GM23338 (cell line): ENCODE results near the gene ACO2. TPM values are rescaled to one million over a fixed set of nuclear protein-coding genes. Genes with fewer than 3 reads are reported as not detected.

Experiments used
- ATAC-seq: fragments of 200-7000 bp; cut with Tn5 transposase; 3 replicates; pipeline ENCODE4 v1.9.1; 2020
- DNase-seq: peaks from one replicate; pipeline ENCODE4 v3.0.0-alpha.2; 2015; ENCODE audit warnings: low spot score
- H2AFZ ChIP-seq: fragments of 200-600 bp; sonication (generic); 2 replicates; pipeline ENCODE4 v1.8.0; 2016; ENCODE audit warnings: antibody characterized with exemption, mild to moderate bottlenecking, moderate library complexity
- H3F3A ChIP-seq: fragments of 200-600 bp; sonication (generic); replicated peaks from 2 replicates; pipeline ENCODE4 v1.8.0; 2017; ENCODE audit warnings: antibody characterized with exemption, mixed run types, low read depth
- H3K27ac ChIP-seq: fragments of 200-600 bp; sonication (generic); 2 replicates; pipeline ENCODE4 v1.6.1; 2016; ENCODE audit warnings: low read depth
- H3K27me3 ChIP-seq: fragments of 200-600 bp; sonication (generic); 2 replicates; pipeline ENCODE4 v1.8.0; 2016; ENCODE audit warnings: mild to moderate bottlenecking, mixed run types, moderate library complexity; ENCODE audit not compliant: insufficient read depth
- H3K36me3 ChIP-seq: fragments of 200-600 bp; sonication (generic); 2 replicates; pipeline ENCODE4 v1.8.0; 2016; ENCODE audit warnings: mild to moderate bottlenecking; ENCODE audit not compliant: insufficient read depth
- H3K4me1 ChIP-seq: fragments of 200-600 bp; sonication (generic); 2 replicates; pipeline ENCODE4 v1.8.0; 2016; ENCODE audit warnings: mild to moderate bottlenecking, moderate library complexity; ENCODE audit not compliant: insufficient read depth
- H3K4me2 ChIP-seq: fragments of 200-600 bp; sonication (generic); 2 replicates; pipeline ENCODE4 v1.7.1; 2017; ENCODE audit warnings: mixed run types
- H3K4me3 ChIP-seq: fragments of 200-600 bp; sonication (generic); 2 replicates; pipeline ENCODE4 v1.6.1; 2016; ENCODE audit warnings: mixed run types
- H3K79me2 ChIP-seq: fragments of 200-600 bp; sonication (generic); replicated peaks from 2 replicates; pipeline ENCODE4 v1.8.0; 2017; ENCODE audit warnings: mild to moderate bottlenecking; ENCODE audit not compliant: insufficient read depth
- H3K9me2 ChIP-seq: fragments of 200-600 bp; sonication (generic); 2 replicates; pipeline ENCODE4 v1.8.0; 2017; ENCODE audit not compliant: insufficient read depth
- H4K20me1 ChIP-seq: fragments of 200-600 bp; sonication (generic); replicated peaks from 2 replicates; pipeline ENCODE4 v1.8.0; 2017; ENCODE audit warnings: mild to moderate bottlenecking; ENCODE audit not compliant: insufficient read depth
- H3K27ac Mint-ChIP-seq: 2 replicates; pipeline ENCODE4 v1.8.0; 2020; ENCODE audit warnings: inconsistent platforms, mild to moderate bottlenecking, moderate library complexity, mixed read lengths
- H3K27me3 Mint-ChIP-seq: 3 replicates; pipeline ENCODE4 v1.8.0; 2022; ENCODE audit warnings: low read depth, mild to moderate bottlenecking, moderate library complexity, mixed read lengths, inconsistent platforms; ENCODE audit not compliant: insufficient read depth, poor library complexity
- H3K36me3 Mint-ChIP-seq: 3 replicates; pipeline ENCODE4 v1.8.0; 2021; ENCODE audit warnings: low read depth, mild to moderate bottlenecking, inconsistent platforms, moderate library complexity, mixed read lengths
- H3K4me1 Mint-ChIP-seq: 3 replicates; pipeline ENCODE4 v1.8.0; 2020; ENCODE audit warnings: mild to moderate bottlenecking, inconsistent platforms, mixed read lengths
- H3K4me3 Mint-ChIP-seq: 3 replicates; pipeline ENCODE4 v1.8.0; 2021; ENCODE audit warnings: moderate library complexity, mild to moderate bottlenecking, inconsistent platforms, mixed read lengths
- H3K9me3 Mint-ChIP-seq: 3 replicates; pipeline ENCODE4 v1.8.0; 2020; ENCODE audit warnings: moderate library complexity, mild to moderate bottlenecking, inconsistent platforms, mixed read lengths
- CREB1 ChIP-seq: fragments of 250-450 bp; sonication (Bioruptor Pico); IDR thresholded peaks from 2 replicates; pipeline ENCODE4 v1.5.0; 2020; ENCODE audit warnings: low read depth, mild to moderate bottlenecking, moderate library complexity
- CTCF ChIP-seq, 2 experiments: fragments of 200-600 bp in 1 of 2; sonication (generic) in 1 of 2; conservative IDR thresholded peaks; 2 replicates each; pipeline versions ENCODE4 v1.5.1 to v1.6.1; 2016 to 2017; ENCODE audit warnings: antibody characterized with exemption in 2 of 2, low read depth in 2 of 2, mild to moderate bottlenecking in 2 of 2, moderate library complexity in 1 of 2
- EZH2 ChIP-seq: fragments of 200-600 bp; sonication (generic); IDR thresholded peaks from one replicate; pipeline ENCODE4 v1.8.0; 2017; ENCODE audit warnings: antibody characterized with exemption, mild to moderate bottlenecking, low read depth; ENCODE audit not compliant: unreplicated experiment
- STAT1 ChIP-seq: IDR thresholded peaks from one replicate; pipeline ENCODE4 v1.6.1; 2016; ENCODE audit warnings: antibody characterized with exemption; ENCODE audit not compliant: unreplicated experiment
- ZNF114 ChIP-seq: fragments of 250-450 bp; sonication (Bioruptor Pico); IDR thresholded peaks from 2 replicates; pipeline ENCODE4 v1.5.0; 2020; ENCODE audit warnings: mild to moderate bottlenecking, moderate library complexity
- polyA plus RNA-seq: library from polyadenylated mRNA; unstranded; fragments of >200 nt; fragmentation: Nextera tagmentation; extraction: Ambion mirVana; gene quantifications from 2 replicates; pipeline ENCODE4 v1.2.1, GENCODE V29; 2016
- total RNA-seq: library from RNA; depleted of rRNA; stranded (reverse); fragments of >200 nt; shearing (Covaris generic); gene quantifications from 2 replicates; pipeline ENCODE4 v1.2.3, GENCODE V29; 2014

The ACO2 gene
- total and polyA plus RNA-seq, 2 experiments from 2014 or later = 36.2 to 79.7 TPM

GRCh38 chr22:41507330-41508063, 38.6 kb downstream of the ACO2 start:
- Histone ChIP-seq H2AFZ (no peak overlapping the region), H3K4me3 (no peak overlapping the region), H3K36me3 (no peaks in the 10 kb centered on the region), H4K20me1 (no peaks in the 10 kb centered on the region), H3K9me2 (no peaks in the 10 kb centered on the region), H3K27me3 (no peaks in the 10 kb centered on the region), H3K4me1 (peaks cover 7% of the 10 kb centered on the region), H3F3A (peaks cover 8% of the 10 kb centered on the region; the same call in 1 of the 2 replicates), H3K4me2 (no peak overlapping the region), H3K27ac (no peak overlapping the region), H3K79me2 (no peaks in the 10 kb centered on the region)
- Mint-ChIP-seq H3K36me3 (peaks cover 28% of the 10 kb centered on the region), H3K9me3 (no peaks in the 10 kb centered on the region), H3K27me3 (peaks cover 6% of the 10 kb centered on the region), H3K4me3 (no peak overlapping the region), H3K27ac (peak overlapping the region; percentile 51), H3K4me1 (peaks cover 8% of the 10 kb centered on the region)
- TF ChIP-seq CTCF (conservative IDR thresholded peaks at IDR 0.05; ENCODE audit: low read depth in 2 of 2) = peak in 1 of 2 experiments; percentile 38; a peak in 2 of 4 replicates
- TF ChIP-seq ZNF114 = no peak
- no peak for DNase-seq
- ATAC-seq = no peak

- Histone ChIP-seq H3K79me2 (no peaks in the 10 kb centered on the region), H3K36me3 (no peaks in the 10 kb centered on the region), H3K4me2 (no peak overlapping the region), H4K20me1 (no peaks in the 10 kb centered on the region), H3K27ac (0 out of 2 replicates have a peak overlapping the region, but pooled peaks have one; percentile 32), H3F3A (peaks cover 8% of the 10 kb centered on the region; the same call in 1 of the 2 replicates), H3K4me3 (no peak overlapping the region), H3K4me1 (peaks cover 16% of the 10 kb centered on the region), H3K9me2 (no peaks in the 10 kb centered on the region), H3K27me3 (no peaks in the 10 kb centered on the region), H2AFZ (no peak overlapping the region)
- no peak for DNase-seq
- Mint-ChIP-seq H3K4me3 (no peak overlapping the region), H3K9me3 (no peaks in the 10 kb centered on the region), H3K4me1 (peaks cover 21% of the 10 kb centered on the region), H3K36me3 (peaks cover 40% of the 10 kb centered on the region), H3K27ac (no peak overlapping the region), H3K27me3 (peaks cover 10% of the 10 kb centered on the region)
- TF ChIP-seq CTCF (conservative IDR thresholded peaks at IDR 0.05; ENCODE audit: low read depth in 2 of 2) = no peak
- no peak for TF ChIP-seq EZH2
- no peak for TF ChIP-seq STAT1
- no peak for TF ChIP-seq CREB1
- ATAC-seq = peak; percentile 8; the same call in 1 of the 3 replicates
Measured at GRCh38 chr22:41508770-41509170, 39.9 kb downstream of the ACO2 start.
